B cell (primary cell): ENCODE data around the gene JAK3. TPM values are rescaled to one million over a fixed set of nuclear protein-coding genes. Genes with fewer than 3 reads are reported as not detected.

ENCODE experiments used
- ATAC-seq: fragments of 200-7000 bp; cut with Tn5 transposase; one replicate; pipeline ENCODE4 v1.10.0; 2021; ENCODE audit warnings: low read depth, mild to moderate bottlenecking, moderate number of reproducible peaks, moderate library complexity
- CTCF ChIA-PET: fragments of 350-600 bp; sonication (Branson Sonifier 250); formaldehyde crosslinking; loops from one replicate; lab custom pipeline; 2021; ENCODE audit warnings: antibody characterized with exemption, inconsistent platforms; lab: Charles Lee
- POLR2A ChIA-PET: fragments of 350-600 bp; sonication (Branson Sonifier 250); formaldehyde crosslinking; loops from one replicate; lab custom pipeline; 2021; ENCODE audit warnings: antibody characterized with exemption; lab: Charles Lee
- DNase-seq: peaks from one replicate; pipeline ENCODE4 v3.0.0; 2013
- H2AFZ ChIP-seq: 2 replicates; pipeline ENCODE4 v1.6.1; 2012; ENCODE audit warnings: mild to moderate bottlenecking, low read depth, low read length; ENCODE audit not compliant: insufficient read depth, poor library complexity, severe bottlenecking
- H3K27ac ChIP-seq, 2 donors: 1 replicate in 1 of 2; 2 replicates in 1 of 2; pipeline ENCODE4 v1.5.1; 2012 to 2013; ENCODE audit warnings: low read length in 2 of 2, mild to moderate bottlenecking in 2 of 2, moderate library complexity in 1 of 2
- H3K27me3 ChIP-seq, 4 experiments: fragments of 200-600 bp in 1 of 4; sonication (generic) in 1 of 4; replicated peaks in 1 of 4; 1 replicate in 2 of 4; 2 replicates in 2 of 4; pipeline versions ENCODE4 v1.6.1 to v1.7.0; 2013 to 2016; ENCODE audit warnings: low read length in 3 of 4, mild to moderate bottlenecking in 2 of 4, mixed read lengths in 1 of 4, moderate library complexity in 1 of 4; ENCODE audit not compliant: insufficient read depth in 4 of 4, control insufficient read depth in 3 of 4; ENCODE audit errors: control extremely low read depth in 1 of 4
- H3K36me3 ChIP-seq, 2 experiments: replicated peaks in 1 of 2; 1 replicate in 1 of 2; 2 replicates in 1 of 2; pipeline versions ENCODE4 v1.6.1 to v1.7.1; 2013; ENCODE audit warnings: low read length in 1 of 2; ENCODE audit not compliant: insufficient read depth in 2 of 2, control insufficient read depth in 1 of 2; ENCODE audit errors: control extremely low read depth in 1 of 2, extremely low read depth in 1 of 2
- H3K4me1 ChIP-seq, 2 donors: fragments of 200-600 bp in 1 of 2; sonication (generic) in 1 of 2; 1 replicate in 1 of 2; 2 replicates in 1 of 2; pipeline versions ENCODE4 v1.5.1 to v1.6.1; 2013 to 2017; ENCODE audit warnings: low read length in 2 of 2; ENCODE audit not compliant: control insufficient read depth in 2 of 2, insufficient read depth in 2 of 2
- H3K4me2 ChIP-seq: replicated peaks from 2 replicates; pipeline ENCODE3; 2012; ENCODE audit warnings: mild to moderate bottlenecking, low read depth, low read length; ENCODE audit not compliant: poor library complexity, severe bottlenecking
- H3K4me3 ChIP-seq, 5 experiments: fragments of 200-600 bp in 1 of 5; sonication (generic) in 1 of 5; 1 replicate in 3 of 5; 2 replicates in 2 of 5; pipeline versions ENCODE4 v1.5.1 to v1.7.0; 2011 to 2016; ENCODE audit warnings: low read length in 4 of 5, mild to moderate bottlenecking in 4 of 5, low read depth in 2 of 5, control low read depth in 1 of 5, moderate library complexity in 1 of 5; ENCODE audit not compliant: insufficient read depth in 1 of 5; ENCODE audit errors: control extremely low read depth in 1 of 5, extremely low read depth in 1 of 5
- H3K79me2 ChIP-seq: fragments of 200-600 bp; sonication (generic); one replicate; pipeline ENCODE4 v1.6.0; 2016; ENCODE audit warnings: low read length; ENCODE audit not compliant: control insufficient read depth, insufficient read depth
- H3K9ac ChIP-seq: fragments of 200-600 bp; sonication (generic); 2 replicates; pipeline ENCODE4 v1.6.1; 2017; ENCODE audit warnings: mild to moderate bottlenecking, low read length, moderate library complexity
- H3K9me3 ChIP-seq, 3 donors: one replicate each; pipeline versions ENCODE4 v1.6.1 to v1.7.1; 2013; ENCODE audit warnings: low read length in 2 of 3; ENCODE audit not compliant: control insufficient read depth in 2 of 3, insufficient read depth in 1 of 3; ENCODE audit errors: control extremely low read depth in 1 of 3
- H4K20me1 ChIP-seq: 2 replicates; pipeline ENCODE4 v1.6.0; 2012; ENCODE audit warnings: mild to moderate bottlenecking, low read length; ENCODE audit not compliant: insufficient read depth, control insufficient read depth, poor library complexity, severe bottlenecking
- H3K27ac Mint-ChIP-seq: one replicate; pipeline ENCODE4 v1.8.0; 2021; ENCODE audit warnings: mixed read lengths
- H3K27me3 Mint-ChIP-seq: one replicate; pipeline ENCODE4 v1.8.0; 2021; ENCODE audit warnings: mixed read lengths
- H3K4me1 Mint-ChIP-seq: one replicate; pipeline ENCODE4 v1.8.0; 2021; ENCODE audit warnings: mixed read lengths
- H3K4me3 Mint-ChIP-seq: one replicate; pipeline ENCODE4 v1.8.0; 2021; ENCODE audit warnings: mixed read lengths
- H3K9me3 Mint-ChIP-seq: one replicate; pipeline ENCODE4 v1.8.0; 2022; ENCODE audit warnings: mixed read lengths; ENCODE audit not compliant: insufficient read depth
- CTCF ChIP-seq: fragments of 200-600 bp; IDR thresholded peaks from one replicate; pipeline ENCODE4 v1.8.0; 2022; ENCODE audit warnings: antibody characterized with exemption, mild to moderate bottlenecking
- EZH2 ChIP-seq: IDR thresholded peaks from 2 replicates; pipeline ENCODE4 v1.6.1; 2012; ENCODE audit warnings: borderline replicate concordance, low read depth, mild to moderate bottlenecking, moderate library complexity, low read length; ENCODE audit not compliant: insufficient read depth, poor library complexity, severe bottlenecking
- WGBS: methylation state at CpG from one replicate; pipeline ENCODE4 v1.1.5; 2013; ENCODE audit warnings: missing lambda C conversion rate; ENCODE audit not compliant: insufficient coverage; 5-methylcytosine and 5-hydroxymethylcytosine counted together
- intact Hi-C: fragments of 100-400 bp; cut with micrococcal nuclease; formaldehyde crosslinking; loops from one replicate; pipeline ENCODE4 v1.10.0; 2022
- polyA plus RNA-seq: library from polyadenylated mRNA; depleted of rRNA; stranded (reverse); fragments of >200 nt; gene quantifications from 2 replicates; pipeline ENCODE4 v1.2.3, GENCODE V29; 2012
- total RNA-seq, 2 donors: library from RNA; stranded (reverse); fragments of 120-200 nt in 1 of 2; gene quantifications; 1 replicate in 1 of 2; 2 replicates in 1 of 2; pipeline versions ENCODE4 v1.2.3 to v1.2.4, GENCODE V29; 2013 to 2022

Gene JAK3
- total and polyA plus RNA-seq, 2 donors (not counting 1 experiment from before 2014, with no cell fraction given) = 102 to 143 TPM

GRCh38 chr19:17877696-17878095, 29.9 kb upstream of the JAK3 start:
- H3K4me3 ChIP-seq = no peak overlapping the region
- POLR2A ChIA-PET = no interaction called here

GRCh38 chr19:17874758-17875135, 27.0 kb upstream of the JAK3 start:
- no peaks in the 10 kb centered on the region for H3K36me3 ChIP-seq
- H4K20me1 ChIP-seq = no peaks in the 10 kb centered on the region
- peaks cover 25 to 31% of the 10 kb centered on the region in 2 donors for H3K4me1 ChIP-seq
- Mint-ChIP-seq H3K9me3 (no peaks in the 10 kb centered on the region), H3K4me3 (peak overlapping the region; percentile 69), H3K27ac (no peak overlapping the region), H3K4me1 (peaks cover 20% of the 10 kb centered on the region), H3K27me3 (peaks cover 5% of the 10 kb centered on the region)
- peaks cover 0 to 13% (median 0%) of the 10 kb centered on the region in 3 donors for H3K9me3 ChIP-seq
- WGBS = 93% methylated on average over 9 of the region's 9 CpGs
- intact Hi-C loops = no loop called here
- H3K27me3 ChIP-seq = peaks cover 0 to 33% (median 15%) of the 10 kb centered on the region in 4 experiments
- ATAC-seq = no peak
- H3K27ac ChIP-seq = no peak overlapping the region
- no peak overlapping the region for H3K4me3 ChIP-seq
- no peak overlapping the region for H3K9ac ChIP-seq
- H2AFZ ChIP-seq = no peak overlapping the region
- CTCF ChIA-PET = interaction anchor here (0.7 kb wide), 1 partner anchor 9 kb away, joined by 5 read pairs; no protein-coding TSS in a partner anchor
- POLR2A ChIA-PET = no interaction called here
- TF ChIP-seq CTCF = no peak
- no peak for TF ChIP-seq EZH2
- no peak for DNase-seq
- H3K4me2 ChIP-seq = peak overlapping the region; percentile 93
- H3K79me2 ChIP-seq = no peaks in the 10 kb centered on the region

More at GRCh38 chr19:17877696-17878095, 29.9 kb upstream of the JAK3 start:
- H3K36me3 ChIP-seq = no peaks in the 10 kb centered on the region
- CTCF ChIA-PET = interaction anchor here (2.2 kb wide), 1 partner anchor 18 kb away, joined by 6 read pairs; the partner anchor contains the start of gene RPL18A
- no peaks in the 10 kb centered on the region for H3K79me2 ChIP-seq
- ATAC-seq (no peak), DNase-seq (no peak)
- Mint-ChIP-seq H3K4me1 (peaks cover 14% of the 10 kb centered on the region), H3K4me3 (no peak overlapping the region), H3K9me3 (no peaks in the 10 kb centered on the region), H3K27ac (no peak overlapping the region), H3K27me3 (no peaks in the 10 kb centered on the region)
- TF ChIP-seq EZH2 = no peak
- TF ChIP-seq CTCF = no peak
- H2AFZ ChIP-seq = no peak overlapping the region
- H3K9ac ChIP-seq = no peak overlapping the region
- peaks cover 0 to 9% (median 0%) of the 10 kb centered on the region in 3 donors for H3K9me3 ChIP-seq
- intact Hi-C loops = no loop called here
- 93% methylated on average over 15 of the region's 16 CpGs for WGBS
- H3K27ac ChIP-seq = no peak overlapping the region
- H4K20me1 ChIP-seq = no peaks in the 10 kb centered on the region
- peaks cover 0 to 13% (median 4%) of the 10 kb centered on the region in 4 experiments for H3K27me3 ChIP-seq
- H3K4me2 ChIP-seq = no peak overlapping the region
- peaks cover 13 to 18% of the 10 kb centered on the region in 2 donors for H3K4me1 ChIP-seq
